Activated naive CD8-positive, alpha-beta T cell treated with anti-CD3 and anti-CD28 coated beads, Interleukin-2, amount 50 U/mL, for 24 hours (primary cell): ENCODE data around the gene WNT11.

Experiments
- ATAC-seq: fragments of 150-1000 bp; cut with Tn5 transposase; one replicate; pipeline ENCODE4 v1.10.0; 2021
- DNase-seq: peaks from one replicate; pipeline ENCODE4 v3.0.0; 2021
- H3K27ac Mint-ChIP-seq: one replicate; pipeline ENCODE4 v1.8.0; 2021; ENCODE audit warnings: mild to moderate bottlenecking, mixed read lengths
- H3K27me3 Mint-ChIP-seq: one replicate; pipeline ENCODE4 v1.8.0; 2021; ENCODE audit warnings: mixed read lengths
- H3K36me3 Mint-ChIP-seq: one replicate; pipeline ENCODE4 v1.8.0; 2021; ENCODE audit warnings: low read depth, mixed read lengths
- H3K4me1 Mint-ChIP-seq: one replicate; pipeline ENCODE4 v1.8.0; 2021; ENCODE audit warnings: mixed read lengths
- H3K4me3 Mint-ChIP-seq: one replicate; pipeline ENCODE4 v1.8.0; 2021; ENCODE audit warnings: mild to moderate bottlenecking, moderate library complexity, mixed read lengths
- H3K9me3 Mint-ChIP-seq: one replicate; pipeline ENCODE4 v1.8.0; 2021; ENCODE audit warnings: mixed read lengths

The WNT11 gene

DNA sequence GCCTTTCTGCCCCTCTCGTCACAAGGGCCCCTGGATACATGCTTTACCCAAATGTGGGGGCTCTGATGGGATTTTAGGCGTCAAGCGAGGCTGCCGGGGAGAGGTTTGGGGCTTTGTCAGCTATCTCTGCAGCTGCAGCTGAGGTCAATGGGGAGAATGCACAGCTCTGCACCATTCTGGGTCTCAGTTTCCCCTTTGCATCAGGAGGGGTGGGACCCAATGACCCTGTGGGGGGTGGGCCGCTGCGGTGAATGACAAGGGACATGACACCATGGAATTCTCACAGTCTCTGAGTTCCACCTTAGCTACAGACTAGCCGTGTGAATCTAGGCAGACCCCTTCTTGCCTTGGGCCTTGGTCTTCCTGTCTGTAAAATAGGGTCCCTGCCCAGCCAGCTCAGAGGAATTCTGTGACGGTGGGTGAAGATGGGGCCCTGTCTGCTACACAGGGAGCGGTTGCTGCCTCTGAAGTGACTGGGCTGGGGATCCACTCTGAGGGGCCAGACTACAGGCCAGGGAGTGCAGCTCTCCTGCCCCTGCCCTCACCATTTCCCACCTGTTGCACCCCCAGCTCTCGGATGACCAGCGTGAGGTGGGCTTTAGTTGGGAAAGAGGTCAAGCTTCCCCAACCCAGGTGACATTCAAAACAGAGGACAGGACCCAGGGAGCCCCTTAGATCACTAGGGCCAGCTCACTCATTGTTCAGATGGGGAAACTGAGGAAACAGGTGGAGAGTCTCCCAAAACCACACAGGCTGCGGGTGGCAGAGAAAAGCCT, 35.9 kb upstream of the WNT11 start:
- Mint-ChIP-seq H3K27ac (no peak overlapping the region), H3K27me3 (no peaks in the 10 kb centered on the region)

DNA sequence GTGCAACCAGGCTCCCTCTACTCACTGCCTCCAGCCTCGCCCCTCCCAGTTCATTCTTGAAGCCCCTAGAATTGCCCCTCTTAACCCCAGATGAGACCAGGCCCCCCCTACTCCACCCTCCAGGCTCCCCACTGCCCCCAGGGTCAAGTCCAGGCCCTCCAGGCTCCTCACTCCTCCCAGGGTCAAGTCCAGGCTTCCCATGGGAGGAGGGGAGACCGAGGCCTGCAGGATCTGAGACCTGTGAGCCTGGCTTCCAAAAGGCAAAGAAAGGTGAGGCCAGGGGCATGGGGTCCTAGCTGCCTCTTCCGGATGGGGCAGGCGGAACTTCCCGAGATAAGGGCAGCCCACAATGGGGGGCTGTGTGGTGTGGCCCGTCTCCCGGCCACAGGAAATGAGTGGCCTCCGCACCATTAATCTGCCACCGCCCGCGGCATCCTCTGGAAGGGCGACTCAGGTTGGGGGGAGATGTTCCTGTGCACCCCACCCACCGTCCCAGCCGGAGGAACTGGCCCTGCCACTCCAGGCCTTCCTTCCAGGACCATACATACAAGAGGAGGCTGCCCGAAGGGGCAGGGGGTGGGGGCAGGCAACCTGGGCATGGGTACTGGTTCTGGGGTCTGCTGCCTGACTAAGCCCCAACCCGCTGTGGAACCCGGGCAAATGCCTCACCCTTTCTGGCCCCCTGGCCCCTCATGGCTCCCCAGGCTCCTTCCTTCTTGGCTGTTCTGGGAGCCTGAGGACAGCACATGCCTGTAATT, 35.1 kb upstream of the WNT11 start:
- peaks cover 3% of the 10 kb centered on the region for H3K4me1 Mint-ChIP-seq
- H3K27me3 Mint-ChIP-seq, result no peaks in the 10 kb centered on the region
- no peaks in the 10 kb centered on the region for H3K9me3 Mint-ChIP-seq
- no peak overlapping the region for H3K27ac Mint-ChIP-seq
- ATAC-seq, result no peak
- H3K36me3 Mint-ChIP-seq, result no peaks in the 10 kb centered on the region
- no peak for DNase-seq
- no peak overlapping the region for H3K4me3 Mint-ChIP-seq

More for the DNA sequence above, 35.9 kb upstream of the WNT11 start:
- Mint-ChIP-seq H3K4me3 (no peak overlapping the region), H3K4me1 (no peaks in the 10 kb centered on the region), H3K9me3 (no peaks in the 10 kb centered on the region), H3K36me3 (no peaks in the 10 kb centered on the region)
- DNase-seq (no peak), ATAC-seq (no peak)

DNA sequence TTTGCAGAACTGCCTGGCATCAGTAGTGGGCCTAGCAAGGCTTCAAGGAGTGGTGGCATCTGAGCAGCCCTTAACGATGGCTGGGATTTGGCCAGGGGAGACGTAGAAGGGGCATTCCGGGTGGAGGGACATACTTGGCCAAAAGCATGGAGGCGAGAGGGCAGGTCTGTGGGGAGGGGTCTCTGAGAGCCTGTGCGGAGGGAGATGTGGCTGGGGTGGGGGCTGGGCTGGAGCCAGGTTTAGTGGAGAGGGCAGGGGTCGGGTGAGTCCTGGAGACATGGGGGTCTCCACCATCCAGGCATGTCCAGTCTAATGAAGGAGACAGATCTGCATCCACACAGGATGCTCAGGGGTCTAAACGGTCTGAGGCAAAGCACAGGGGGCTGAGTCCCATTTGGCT, 34.4 kb upstream of the WNT11 start:
- Mint-ChIP-seq H3K9me3 (no peaks in the 10 kb centered on the region), H3K27ac (no peak overlapping the region), H3K4me1 (peaks cover 9% of the 10 kb centered on the region), H3K36me3 (peaks cover 4% of the 10 kb centered on the region), H3K4me3 (no peak overlapping the region), H3K27me3 (peaks cover 3% of the 10 kb centered on the region)
- ATAC-seq (no peak), DNase-seq (no peak)

GRCh38 chr11:76240161-76240540, 33.8 kb upstream of the WNT11 start:
- H3K27me3 Mint-ChIP-seq, result peaks cover 7% of the 10 kb centered on the region
- H3K36me3 Mint-ChIP-seq, result peaks cover 8% of the 10 kb centered on the region
- DNase-seq (no peak), ATAC-seq (no peak)
- no peak overlapping the region for H3K27ac Mint-ChIP-seq
- H3K9me3 Mint-ChIP-seq, result no peaks in the 10 kb centered on the region
- peaks cover 14% of the 10 kb centered on the region for H3K4me1 Mint-ChIP-seq
- H3K4me3 Mint-ChIP-seq, result no peak overlapping the region

- ATAC-seq (no peak), DNase-seq (no peak)
- H3K27ac Mint-ChIP-seq, result no peak overlapping the region
- no peaks in the 10 kb centered on the region for H3K9me3 Mint-ChIP-seq
- peaks cover 20% of the 10 kb centered on the region for H3K4me1 Mint-ChIP-seq
- H3K36me3 Mint-ChIP-seq, result peaks cover 9% of the 10 kb centered on the region
- peaks cover 7% of the 10 kb centered on the region for H3K27me3 Mint-ChIP-seq
- H3K4me3 Mint-ChIP-seq, result no peak overlapping the region
Measured at GRCh38 chr11:76239483-76240160, 33.3 kb upstream of the WNT11 start.

GRCh38 chr11:76238551-76238950, 32.2 kb upstream of the WNT11 start:
- no peak overlapping the region for H3K4me3 Mint-ChIP-seq
- peaks cover 7% of the 10 kb centered on the region for H3K27me3 Mint-ChIP-seq
- no peak overlapping the region for H3K27ac Mint-ChIP-seq
- ATAC-seq (no peak), DNase-seq (no peak)
- H3K9me3 Mint-ChIP-seq, result no peaks in the 10 kb centered on the region
- peaks cover 9% of the 10 kb centered on the region for H3K36me3 Mint-ChIP-seq
- peaks cover 30% of the 10 kb centered on the region for H3K4me1 Mint-ChIP-seq

DNA sequence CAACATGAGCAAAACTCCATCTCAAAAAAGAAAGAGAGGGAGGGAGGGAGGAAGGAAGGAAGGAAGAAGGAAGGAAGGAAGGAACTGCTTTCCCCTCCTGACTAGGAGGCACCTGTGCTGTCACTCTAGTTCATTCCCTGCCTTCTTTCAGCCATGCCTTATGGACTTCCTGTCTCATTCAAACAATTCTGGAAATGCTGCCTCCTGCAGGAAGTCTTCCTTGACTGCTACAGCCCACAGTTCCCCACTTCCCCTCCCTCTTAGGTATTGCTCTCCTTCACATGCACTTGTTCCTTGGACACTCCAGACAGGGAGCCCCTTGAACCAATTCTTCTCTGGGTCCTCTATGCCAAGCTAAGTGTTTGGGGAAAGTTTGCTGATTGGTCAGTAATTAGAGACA, 31.6 kb upstream of the WNT11 start:
- Mint-ChIP-seq H3K27me3 (peaks cover 7% of the 10 kb centered on the region), H3K4me3 (no peak overlapping the region), H3K9me3 (no peaks in the 10 kb centered on the region), H3K4me1 (peaks cover 35% of the 10 kb centered on the region), H3K36me3 (peaks cover 9% of the 10 kb centered on the region), H3K27ac (no peak overlapping the region)
- ATAC-seq (no peak), DNase-seq (no peak)

- H3K4me1 Mint-ChIP-seq, result peaks cover 43% of the 10 kb centered on the region
- ATAC-seq, result no peak
Measured at GRCh38 chr11:76237000-76237649, 30.8 kb upstream of the WNT11 start.

GRCh38 chr11:76236092-76236999, 30.0 kb upstream of the WNT11 start:
- peaks cover 9% of the 10 kb centered on the region for H3K36me3 Mint-ChIP-seq
- no peak for ATAC-seq
- H3K27me3 Mint-ChIP-seq, result peaks cover 7% of the 10 kb centered on the region
- DNase-seq, result peak; percentile 63
- H3K9me3 Mint-ChIP-seq, result no peaks in the 10 kb centered on the region
- peak overlapping the region; percentile 94 for H3K4me3 Mint-ChIP-seq
- peak overlapping the region; percentile 94 for H3K27ac Mint-ChIP-seq
- H3K4me1 Mint-ChIP-seq, result peaks cover 51% of the 10 kb centered on the region

More at GRCh38 chr11:76237000-76237649, 30.8 kb upstream of the WNT11 start:
- H3K9me3 Mint-ChIP-seq, result no peaks in the 10 kb centered on the region
- no peak overlapping the region for H3K27ac Mint-ChIP-seq
- no peak for DNase-seq
- peaks cover 9% of the 10 kb centered on the region for H3K36me3 Mint-ChIP-seq
- H3K27me3 Mint-ChIP-seq, result peaks cover 7% of the 10 kb centered on the region
- H3K4me3 Mint-ChIP-seq, result peak overlapping the region; percentile 94

DNA sequence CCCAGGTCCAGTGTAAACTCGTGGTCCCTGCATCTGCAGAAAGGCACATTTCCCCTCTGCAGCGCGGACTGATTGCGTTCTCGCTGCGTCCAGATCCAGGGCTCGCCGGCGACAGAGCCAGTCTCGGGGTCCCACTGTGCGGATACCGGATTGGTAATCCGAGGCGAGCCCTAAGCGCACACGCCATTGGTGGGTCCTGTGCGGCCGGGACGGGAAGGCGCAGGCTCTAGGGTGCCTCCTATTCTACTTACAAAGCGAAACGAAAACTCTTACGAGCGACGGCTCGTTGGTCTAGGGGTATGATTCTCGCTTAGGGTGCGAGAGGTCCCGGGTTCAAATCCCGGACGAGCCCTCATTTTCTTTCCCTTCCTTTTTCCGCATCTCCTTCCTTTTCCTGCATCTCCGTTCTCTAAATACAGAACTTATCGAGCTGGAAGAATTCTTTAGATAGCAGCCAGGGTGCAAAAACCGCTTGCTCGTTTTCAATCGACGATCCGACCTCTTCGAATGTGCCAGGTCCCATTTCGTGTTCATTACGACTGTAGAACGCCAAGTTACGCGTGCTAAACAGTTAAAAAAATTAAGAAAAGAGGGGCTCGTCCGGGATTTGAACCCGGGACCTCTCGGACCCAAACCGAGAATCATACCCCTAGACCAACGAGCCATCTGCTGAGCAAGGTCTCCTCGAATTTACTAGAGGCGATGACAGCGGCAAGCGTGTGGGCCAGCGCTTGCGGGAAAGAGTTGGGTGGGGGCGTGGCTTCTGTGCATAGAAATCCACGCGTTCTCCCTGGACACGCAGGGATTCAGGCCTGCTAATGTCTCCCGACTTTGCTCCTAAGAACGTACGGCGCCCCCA, 29.2 kb upstream of the WNT11 start:
- ATAC-seq (peak; percentile 87), DNase-seq (peak; percentile 91)
- Mint-ChIP-seq H3K4me1 (peaks cover 57% of the 10 kb centered on the region), H3K27me3 (peaks cover 9% of the 10 kb centered on the region), H3K36me3 (peaks cover 9% of the 10 kb centered on the region), H3K27ac (peak overlapping the region; percentile 94), H3K4me3 (peak overlapping the region; percentile 94), H3K9me3 (no peaks in the 10 kb centered on the region)

DNA sequence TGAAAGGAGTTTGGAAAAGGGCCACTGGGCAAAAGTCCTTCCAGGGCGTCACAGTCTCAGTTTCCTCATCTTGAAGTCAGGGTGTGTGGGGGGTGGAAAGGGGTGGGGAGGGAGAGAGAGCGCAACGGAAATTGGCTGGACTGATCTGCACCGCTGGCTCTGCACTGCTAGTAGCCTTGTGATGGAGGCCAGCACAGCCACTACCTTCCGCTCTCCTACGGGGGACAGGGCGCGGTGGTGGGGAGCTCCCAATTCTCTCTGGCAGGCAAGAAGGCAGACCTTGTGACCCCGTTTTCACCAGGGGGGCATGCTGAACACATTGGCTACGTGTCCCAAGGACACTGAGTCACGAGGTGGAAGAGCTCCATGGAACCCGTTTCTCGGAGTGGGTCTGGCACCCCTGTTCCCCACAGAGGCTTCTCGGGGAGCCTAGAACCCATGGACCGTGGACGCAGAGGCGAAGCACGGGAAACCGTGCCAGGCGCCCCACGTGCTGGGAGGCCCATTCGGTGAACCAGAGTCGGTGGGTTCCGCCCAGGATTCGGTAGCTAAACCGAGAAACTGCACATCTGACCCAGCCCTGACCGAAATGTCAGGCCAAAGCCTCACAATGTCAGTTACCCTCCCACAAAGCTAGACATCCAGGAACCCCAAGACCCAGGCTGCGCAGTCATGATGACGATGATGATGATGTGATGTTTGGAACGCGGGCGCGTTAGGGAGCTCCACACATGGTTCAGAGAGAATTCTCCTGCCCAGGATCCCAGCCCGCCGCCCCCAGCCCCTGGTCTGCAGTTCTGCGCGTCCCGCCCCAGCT, 28.3 kb upstream of the WNT11 start:
- ATAC-seq (peak; percentile 30), DNase-seq (peak; percentile 38)
- peaks cover 9% of the 10 kb centered on the region for H3K36me3 Mint-ChIP-seq
- H3K4me3 Mint-ChIP-seq, result peak overlapping the region; percentile 94
- H3K4me1 Mint-ChIP-seq, result peaks cover 57% of the 10 kb centered on the region
- peaks cover 9% of the 10 kb centered on the region for H3K27me3 Mint-ChIP-seq
- no peaks in the 10 kb centered on the region for H3K9me3 Mint-ChIP-seq
- H3K27ac Mint-ChIP-seq, result peak overlapping the region; percentile 94

DNA sequence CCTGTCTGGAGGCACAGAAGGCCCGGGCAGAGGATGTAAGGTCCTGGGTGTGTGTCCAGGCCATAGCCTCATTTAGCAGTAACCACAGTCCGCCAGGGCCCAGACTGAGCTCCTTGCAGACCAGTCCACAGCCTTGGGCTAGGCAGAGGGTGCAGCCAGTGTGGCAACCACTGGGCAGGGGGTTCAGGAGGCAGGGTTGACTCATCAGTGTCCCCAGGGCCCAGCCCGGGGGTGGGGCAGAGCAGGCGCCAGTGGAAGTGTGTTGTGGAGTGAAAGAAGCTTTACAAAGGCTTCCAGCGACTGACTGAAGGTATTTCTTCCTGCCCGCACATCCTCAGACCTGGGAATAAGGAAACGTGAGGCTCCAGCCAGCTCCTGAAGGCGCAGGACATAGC, 27.7 kb upstream of the WNT11 start:
- Mint-ChIP-seq H3K27ac (peak overlapping the region; percentile 94), H3K36me3 (peaks cover 9% of the 10 kb centered on the region), H3K4me3 (peak overlapping the region; percentile 94), H3K27me3 (peaks cover 9% of the 10 kb centered on the region), H3K4me1 (peaks cover 57% of the 10 kb centered on the region), H3K9me3 (no peaks in the 10 kb centered on the region)
- ATAC-seq (no peak), DNase-seq (peak; percentile 11)
